Measurements from ENCODE around the gene ZNF584.

GRCh38 chr19:58399903-58400302, 8.5 kb upstream of the ZNF584 start:
- no peak for TF ChIP-seq CTCF (IDR thresholded peaks at IDR 0.05; ENCODE audit: low read length)
- TF ChIP-seq EZH2 (optimal IDR thresholded peaks at IDR 0.05; ENCODE audit: low read depth, low read length), result no peak
